Measurements from ENCODE around the gene NRL.

GRCh38 chr14:24098927-24099813, 15.6 kb downstream of the NRL start:
- TF ChIP-seq, protein P1, sequence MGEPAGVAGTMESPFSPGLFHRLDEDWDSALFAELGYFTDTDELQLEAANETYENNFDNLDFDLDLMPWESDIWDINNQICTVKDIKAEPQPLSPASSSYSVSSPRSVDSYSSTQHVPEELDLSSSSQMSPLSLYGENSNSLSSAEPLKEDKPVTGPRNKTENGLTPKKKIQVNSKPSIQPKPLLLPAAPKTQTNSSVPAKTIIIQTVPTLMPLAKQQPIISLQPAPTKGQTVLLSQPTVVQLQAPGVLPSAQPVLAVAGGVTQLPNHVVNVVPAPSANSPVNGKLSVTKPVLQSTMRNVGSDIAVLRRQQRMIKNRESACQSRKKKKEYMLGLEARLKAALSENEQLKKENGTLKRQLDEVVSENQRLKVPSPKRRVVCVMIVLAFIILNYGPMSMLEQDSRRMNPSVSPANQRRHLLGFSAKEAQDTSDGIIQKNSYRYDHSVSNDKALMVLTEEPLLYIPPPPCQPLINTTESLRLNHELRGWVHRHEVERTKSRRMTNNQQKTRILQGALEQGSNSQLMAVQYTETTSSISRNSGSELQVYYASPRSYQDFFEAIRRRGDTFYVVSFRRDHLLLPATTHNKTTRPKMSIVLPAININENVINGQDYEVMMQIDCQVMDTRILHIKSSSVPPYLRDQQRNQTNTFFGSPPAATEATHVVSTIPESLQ (CRISPR knock-in tag; IDR thresholded peaks at IDR 0.05) = no peak
- TF ChIP-seq ELF4 (CRISPR knock-in tag; IDR thresholded peaks at IDR 0.05; ENCODE audit: low read depth) (no peak), CTCF (IDR thresholded peaks at IDR 0.05) (no peak), SMAD3 (CRISPR knock-in tag; IDR thresholded peaks at IDR 0.05; ENCODE audit: borderline replicate concordance) (no peak), E2F5 (CRISPR knock-in tag; IDR thresholded peaks at IDR 0.05) (no peak), USF1 (CRISPR knock-in tag; IDR thresholded peaks at IDR 0.05) (no peak), CREB1 (CRISPR knock-in tag; IDR thresholded peaks at IDR 0.05) (no peak), ZBTB21 (CRISPR knock-in tag; IDR thresholded peaks at IDR 0.05; ENCODE audit: borderline replicate concordance) (no peak), ZNF232 (CRISPR knock-in tag; IDR thresholded peaks at IDR 0.05) (no peak), FOXP1 (CRISPR knock-in tag; IDR thresholded peaks at IDR 0.05; ENCODE audit: borderline replicate concordance) (no peak), NR3C1 (CRISPR knock-in tag; conservative IDR thresholded peaks at IDR 0.05; ENCODE audit: low read depth) (no peak), ZNF416 (CRISPR knock-in tag; IDR thresholded peaks at IDR 0.05) (no peak), ATF1 (CRISPR knock-in tag; IDR thresholded peaks at IDR 0.05) (no peak), MAX (CRISPR knock-in tag; IDR thresholded peaks at IDR 0.05) (no peak)
